Gastroesophageal sphincter (tissue), 4 donors: ENCODE data around the gene SAP30L. TPM values are rescaled to one million over a fixed set of nuclear protein-coding genes. Genes with fewer than 3 reads are reported as not detected.

Experiments used
- ATAC-seq: fragments of 150-250 bp; one replicate; pipeline ENCODE4 v1.9.1; 2016; ENCODE audit warnings: mild to moderate bottlenecking, moderate library complexity
- H3K27ac ChIP-seq, 4 donors: fragments of 200-600 bp; sonication (generic) in 3 of 4; 1 replicate in 3 of 4; 2 replicates in 1 of 4; pipeline ENCODE4 v1.5.1; 2016 to 2019
- H3K27me3 ChIP-seq: fragments of 200-600 bp; sonication (generic); one replicate; pipeline ENCODE4 v1.5.1; 2019
- H3K36me3 ChIP-seq, 2 donors: fragments of 200-600 bp; sonication (generic); one replicate each; pipeline ENCODE4 v1.5.1; 2019; ENCODE audit warnings: control low read depth in 1 of 2
- H3K4me1 ChIP-seq, 3 donors: fragments of 200-600 bp; sonication (generic); 1 replicate in 2 of 3; 2 replicates in 1 of 3; pipeline ENCODE4 v1.5.1; 2016 to 2019; ENCODE audit warnings: control low read depth in 2 of 3
- H3K4me3 ChIP-seq, 2 donors: fragments of 200-600 bp; sonication (generic); one replicate each; pipeline ENCODE4 v1.5.1; 2019; ENCODE audit warnings: mild to moderate bottlenecking in 1 of 2, moderate library complexity in 1 of 2
- H3K9me3 ChIP-seq, 3 donors: fragments of 200-600 bp; sonication (generic); one replicate each; pipeline ENCODE4 v1.5.1; 2017 to 2019; ENCODE audit warnings: control low read depth in 2 of 3
- CTCF ChIP-seq, 4 experiments: fragments of 200-600 bp in 2 of 4; fragments of 450-650 bp in 2 of 4; sonication (generic) in 1 of 4; IDR thresholded peaks; one replicate each; pipeline ENCODE4 v1.5.1; 2017 to 2019; ENCODE audit warnings: antibody characterized with exemption in 4 of 4, mild to moderate bottlenecking in 2 of 4, moderate library complexity in 2 of 4
- EP300 ChIP-seq: sonication (generic); formaldehyde crosslinking; IDR thresholded peaks from one replicate; pipeline ENCODE4 v1.6.1; 2017; ENCODE audit warnings: antibody characterized with exemption, mild to moderate bottlenecking
- POLR2A ChIP-seq, 2 donors: fragments of 450-650 bp; IDR thresholded peaks; one replicate each; pipeline ENCODE4 v1.6.1; 2017; ENCODE audit warnings: antibody characterized with exemption in 2 of 2, mild to moderate bottlenecking in 2 of 2, moderate library complexity in 1 of 2
- POLR2AphosphoS5 ChIP-seq: sonication (generic); formaldehyde crosslinking; IDR thresholded peaks from one replicate; pipeline ENCODE4 v1.6.1; 2017; ENCODE audit warnings: antibody characterized with exemption
- WGBS, 2 donors: methylation state at CpG; one replicate each; pipeline ENCODE4 v1.1.5; 2018; ENCODE audit warnings: low coverage in 1 of 2; 5-methylcytosine and 5-hydroxymethylcytosine counted together
- total RNA-seq, 4 donors: library from RNA; depleted of rRNA; stranded (reverse); fragments of >200 nt; gene quantifications; one replicate each; pipeline ENCODE4 v1.1.0, GENCODE V29; 2016

Gene SAP30L
- total RNA-seq, 4 donors from 2014 or later, result 37.4 to 88.3 (median 68.8) TPM

GRCh38 chr5:154475591-154476353 is 30.0 kb downstream of the SAP30L start:
- WGBS, 2 donors, result 12 to 14% methylated on average over 14 to 19 of the region's 46 CpGs

GRCh38 chr5:154476354-154477205 is 30.8 kb downstream of the SAP30L start:
- no peak overlapping the region for H3K27ac ChIP-seq
- no peak for ATAC-seq
- no peaks in the 10 kb centered on the region for H3K9me3 ChIP-seq
- H3K27me3 ChIP-seq, result peaks cover 100% of the 10 kb centered on the region
- no peak for TF ChIP-seq POLR2AphosphoS5
- no peak for TF ChIP-seq POLR2A (IDR thresholded peaks at IDR 0.05)
- no peak for TF ChIP-seq CTCF (IDR thresholded peaks at IDR 0.05)
- no peak for TF ChIP-seq EP300
- 10 to 11% methylated on average over 3 to 7 of the region's 38 CpGs for WGBS, 2 donors
- peaks cover 0 to 69% (median 48%) of the 10 kb centered on the region in 3 donors for H3K4me1 ChIP-seq
- no peak overlapping the region for H3K4me3 ChIP-seq
- no peaks in the 10 kb centered on the region for H3K36me3 ChIP-seq

More at GRCh38 chr5:154475591-154476353, 30.0 kb downstream of the SAP30L start:
- Histone ChIP-seq H3K4me3 (no peak overlapping the region), H3K36me3 (no peaks in the 10 kb centered on the region), H3K27me3 (peaks cover 100% of the 10 kb centered on the region), H3K4me1 (peaks cover 0 to 69% (median 48%) of the 10 kb centered on the region in 3 donors), H3K27ac (no peak overlapping the region), H3K9me3 (no peaks in the 10 kb centered on the region)
- TF ChIP-seq POLR2AphosphoS5 (no peak), EP300 (no peak), POLR2A (IDR thresholded peaks at IDR 0.05) (no peak)
- ATAC-seq, result no peak

GRCh38 chr5:154477382-154478223 is 31.8 kb downstream of the SAP30L start:
- Histone ChIP-seq H3K9me3 (no peaks in the 10 kb centered on the region), H3K27ac (no peak overlapping the region), H3K4me3 (peak overlapping the region in 1 of 2 donors; percentile 38), H3K4me1 (peaks cover 0 to 72% (median 48%) of the 10 kb centered on the region in 3 donors), H3K36me3 (no peaks in the 10 kb centered on the region), H3K27me3 (peaks cover 100% of the 10 kb centered on the region)
- peak; percentile 35 for ATAC-seq
- TF ChIP-seq EP300 (no peak), POLR2A (IDR thresholded peaks at IDR 0.05) (no peak), POLR2AphosphoS5 (no peak), CTCF (IDR thresholded peaks at IDR 0.05) (no peak)
- 8% methylated on average over 2 of the region's 68 CpGs; no CpG with 5 or more reads in 1 of the 2 donors for WGBS, 2 donors

GRCh38 chr5:154478224-154478565 is 32.4 kb downstream of the SAP30L start, which contains the start of gene HAND1:
Gene HAND1 (minus strand): TSS chr5:154478227. CDS start chr5:154478008, 219 bp downstream.
- TF ChIP-seq POLR2A (IDR thresholded peaks at IDR 0.05) (no peak), POLR2AphosphoS5 (no peak), EP300 (no peak), CTCF (IDR thresholded peaks at IDR 0.05) (no peak)
- Histone ChIP-seq H3K4me1 (peaks cover 0 to 72% (median 48%) of the 10 kb centered on the region in 3 donors), H3K27me3 (peaks cover 100% of the 10 kb centered on the region), H3K9me3 (no peaks in the 10 kb centered on the region), H3K27ac (no peak within 1 kb of the TSS), H3K4me3 (peak within 1 kb of the TSS in 1 of 2 donors; percentile 38), H3K36me3 (no peaks in the 10 kb centered on the region)
- WGBS, 2 donors, result 0% methylated on average over 1 of the region's 20 CpGs; no CpG with 5 or more reads in 1 of the 2 donors
- peak; percentile 36 for ATAC-seq
